Activated T-cell treated with anti-CD3 and anti-CD28 coated beads, Interleukin-2, amount 50 U/mL, for 72 hours (primary cell): ENCODE results near the gene KCNMA1. TPM values are rescaled to one million over a fixed set of nuclear protein-coding genes. Genes with fewer than 3 reads are reported as not detected.

Experiments used
- ATAC-seq, 2 donors: fragments of 150-1000 bp; cut with Tn5 transposase; replicated peaks in 1 of 2; 2 replicates each; pipeline ENCODE4 v1.10.0; 2021; ENCODE audit warnings: moderate library complexity in 2 of 2, mild to moderate bottlenecking in 1 of 2
- DNase-seq, 2 donors: peaks; one replicate each; pipeline ENCODE4 v3.0.0; 2021 to 2022; ENCODE audit warnings: mixed read lengths in 1 of 2
- H3K27ac Mint-ChIP-seq: one replicate; pipeline ENCODE4 v1.8.0; 2022; ENCODE audit warnings: mild to moderate bottlenecking, moderate library complexity, mixed read lengths
- H3K27me3 Mint-ChIP-seq: one replicate; pipeline ENCODE4 v1.8.0; 2022; ENCODE audit warnings: low read depth, mixed read lengths
- H3K36me3 Mint-ChIP-seq, 2 donors: one replicate each; pipeline ENCODE4 v1.8.0; 2022; ENCODE audit warnings: mixed read lengths in 2 of 2, mild to moderate bottlenecking in 1 of 2; ENCODE audit not compliant: insufficient read depth in 2 of 2
- H3K4me1 Mint-ChIP-seq: one replicate; pipeline ENCODE4 v1.8.0; 2022; ENCODE audit warnings: low read depth, mixed read lengths
- H3K4me3 Mint-ChIP-seq, 2 donors: one replicate each; pipeline ENCODE4 v1.8.0; 2022; ENCODE audit warnings: mild to moderate bottlenecking in 2 of 2, mixed read lengths in 2 of 2, moderate library complexity in 2 of 2
- H3K9me3 Mint-ChIP-seq, 2 donors: one replicate each; pipeline ENCODE4 v1.8.0; 2022; ENCODE audit warnings: mixed read lengths in 2 of 2
- total RNA-seq, 2 donors: library from RNA; stranded (reverse); gene quantifications; one replicate each; pipeline ENCODE4 v1.2.3, GENCODE V29; 2022

The KCNMA1 gene
- total RNA-seq, 2 donors from 2014 or later = 0.55 to 1.0 TPM

DNA sequence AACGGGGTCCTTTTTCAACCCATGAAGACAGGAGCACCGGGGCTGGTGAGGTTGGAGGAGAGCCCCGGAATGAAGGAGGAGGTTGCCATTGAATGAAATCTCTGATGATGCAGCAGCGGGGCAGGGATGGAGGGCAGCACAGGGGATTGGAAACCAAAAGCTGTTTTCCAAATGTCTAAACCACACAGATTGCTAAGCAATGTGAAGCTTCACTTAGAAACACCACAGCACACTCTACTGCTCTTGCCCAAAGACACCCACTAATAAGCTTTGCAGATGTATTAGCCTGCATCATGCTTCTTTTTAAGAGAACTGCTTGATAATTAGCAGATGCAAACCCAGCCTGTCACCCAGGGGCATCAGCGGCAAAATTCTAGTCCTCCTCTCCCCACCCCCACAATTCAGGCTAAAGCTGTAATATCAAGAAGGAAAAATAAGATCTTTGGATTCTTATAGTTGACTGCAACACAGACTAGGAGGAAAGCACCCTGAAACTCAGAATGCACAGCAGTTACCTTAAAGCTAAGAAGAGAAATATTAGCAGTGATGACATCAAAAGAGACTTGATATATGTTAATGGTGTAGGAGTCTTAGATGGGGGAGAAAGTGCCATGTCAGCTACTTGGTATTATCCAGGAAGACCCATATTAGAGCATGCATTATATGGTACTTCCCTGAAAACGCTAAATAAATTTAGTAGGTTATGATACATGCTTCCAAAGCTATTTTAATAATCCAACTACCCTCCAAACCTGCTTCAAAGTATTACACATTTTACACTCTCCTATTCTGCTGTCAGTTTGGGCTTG is 666.7 kb downstream of the KCNMA1 start:
- H3K27ac Mint-ChIP-seq = no peak overlapping the region
- no peaks in the 10 kb centered on the region for H3K36me3 Mint-ChIP-seq
- DNase-seq (no peak), ATAC-seq (no peak)
- H3K9me3 Mint-ChIP-seq = no peaks in the 10 kb centered on the region
- no peaks in the 10 kb centered on the region for H3K4me1 Mint-ChIP-seq
- H3K27me3 Mint-ChIP-seq = no peaks in the 10 kb centered on the region
- no peak overlapping the region for H3K4me3 Mint-ChIP-seq

DNA sequence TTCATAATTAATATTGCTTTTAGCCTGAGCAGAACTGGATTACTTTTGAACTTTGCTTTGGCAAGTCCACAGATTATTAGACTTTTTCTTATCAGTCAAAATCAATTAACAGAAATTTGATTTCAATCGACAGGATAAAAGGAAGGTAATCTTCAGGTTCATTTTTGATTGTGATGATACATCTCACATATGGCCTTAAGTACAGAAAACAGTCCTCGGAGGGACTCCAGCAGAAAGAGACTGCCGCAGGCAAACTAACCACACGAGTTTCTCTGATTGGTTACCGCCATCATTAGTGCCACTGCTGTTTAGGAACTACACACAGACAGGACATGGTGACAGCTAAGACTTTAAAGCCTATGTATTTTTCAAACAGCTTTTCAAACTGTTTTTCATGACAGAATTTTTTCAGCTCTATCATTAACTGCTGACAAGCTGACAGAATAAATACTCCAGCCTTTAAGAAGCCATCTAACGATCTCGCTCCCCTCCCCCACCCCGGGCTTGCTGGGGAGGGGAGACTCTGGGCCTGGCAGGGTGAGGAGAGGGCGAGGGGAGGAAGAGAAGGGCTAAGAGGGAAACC is 668.2 kb downstream of the KCNMA1 start:
- no peak overlapping the region for H3K27ac Mint-ChIP-seq
- H3K4me3 Mint-ChIP-seq = no peak overlapping the region
- ATAC-seq = no peak
- H3K9me3 Mint-ChIP-seq = no peaks in the 10 kb centered on the region
- H3K4me1 Mint-ChIP-seq = no peaks in the 10 kb centered on the region
- no peaks in the 10 kb centered on the region for H3K27me3 Mint-ChIP-seq
- no peaks in the 10 kb centered on the region for H3K36me3 Mint-ChIP-seq
- no peak for DNase-seq

DNA sequence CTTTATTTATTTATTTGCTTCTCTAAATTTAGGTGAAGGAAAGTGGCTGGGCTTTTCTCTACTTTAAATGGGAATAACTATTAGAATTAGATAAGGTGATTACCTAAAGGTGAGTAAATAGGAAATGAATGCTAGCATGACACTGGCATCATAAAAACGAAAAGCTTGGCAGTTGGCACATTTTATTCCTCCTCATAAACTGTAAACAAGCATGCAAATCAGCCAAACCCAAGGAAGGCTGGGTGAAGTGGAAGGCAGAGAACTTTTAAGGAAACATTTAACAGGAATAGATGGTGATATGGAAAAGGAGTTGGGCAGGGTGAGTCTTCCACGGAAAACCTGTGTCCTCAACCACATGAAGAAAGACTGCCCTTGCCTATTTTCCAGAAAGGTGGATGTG is 669.1 kb downstream of the KCNMA1 start:
- H3K27me3 Mint-ChIP-seq = no peaks in the 10 kb centered on the region
- H3K36me3 Mint-ChIP-seq = no peaks in the 10 kb centered on the region
- DNase-seq (no peak), ATAC-seq (no peak)
- H3K4me1 Mint-ChIP-seq = no peaks in the 10 kb centered on the region
- no peak overlapping the region for H3K27ac Mint-ChIP-seq
- H3K9me3 Mint-ChIP-seq = no peaks in the 10 kb centered on the region
- H3K4me3 Mint-ChIP-seq = no peak overlapping the region

DNA sequence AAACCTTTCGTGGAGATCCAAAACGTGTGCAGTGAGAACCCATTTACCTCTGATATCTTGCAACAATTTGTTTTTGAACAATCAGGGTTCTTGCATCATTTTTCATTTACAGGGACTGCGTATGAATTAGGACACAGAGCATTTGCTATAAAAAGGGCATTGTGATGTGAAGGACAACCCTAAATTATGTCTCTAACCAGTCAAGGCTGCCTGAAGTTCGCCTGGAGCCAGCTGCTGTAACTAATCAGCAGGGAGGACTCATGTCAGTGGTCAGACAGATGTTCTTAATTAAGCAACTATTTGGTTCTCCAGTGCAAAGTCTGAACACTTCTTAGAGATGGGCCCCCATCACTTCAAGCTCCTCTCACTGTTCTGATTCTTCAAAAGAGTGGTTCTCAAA is 674.8 kb downstream of the KCNMA1 start:
- no peak overlapping the region for H3K4me3 Mint-ChIP-seq
- H3K4me1 Mint-ChIP-seq = no peaks in the 10 kb centered on the region
- ATAC-seq (no peak), DNase-seq (no peak)
- H3K9me3 Mint-ChIP-seq = peaks cover 0 to 2% of the 10 kb centered on the region in 2 donors
- H3K27me3 Mint-ChIP-seq = peaks cover 6% of the 10 kb centered on the region
- H3K36me3 Mint-ChIP-seq = no peaks in the 10 kb centered on the region
- H3K27ac Mint-ChIP-seq = no peak overlapping the region

DNA sequence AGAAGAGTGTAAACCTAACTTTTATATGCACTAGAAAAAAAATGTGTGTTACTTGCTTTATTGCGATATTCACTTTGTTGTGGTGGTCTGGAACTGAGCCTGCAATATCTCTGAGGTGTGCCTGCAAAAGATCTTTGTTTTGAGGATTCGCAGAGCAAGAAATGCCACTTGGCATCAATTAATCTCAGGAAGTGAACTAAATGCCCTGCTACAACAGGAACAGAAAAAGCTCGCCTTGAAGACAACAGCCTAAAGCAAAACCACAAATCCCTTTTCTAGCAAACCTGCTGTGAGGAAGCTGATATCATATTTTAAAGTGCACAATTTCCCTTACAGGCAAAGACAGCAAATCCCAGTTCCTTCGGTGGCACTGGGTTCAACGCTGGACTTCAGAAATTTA is 675.8 kb downstream of the KCNMA1 start:
- no peak for ATAC-seq
- no peak for DNase-seq
- Mint-ChIP-seq H3K4me3 (no peak overlapping the region), H3K27me3 (peaks cover 6% of the 10 kb centered on the region), H3K9me3 (peaks cover 0 to 2% of the 10 kb centered on the region in 2 donors), H3K36me3 (no peaks in the 10 kb centered on the region), H3K4me1 (no peaks in the 10 kb centered on the region), H3K27ac (no peak overlapping the region)

DNA sequence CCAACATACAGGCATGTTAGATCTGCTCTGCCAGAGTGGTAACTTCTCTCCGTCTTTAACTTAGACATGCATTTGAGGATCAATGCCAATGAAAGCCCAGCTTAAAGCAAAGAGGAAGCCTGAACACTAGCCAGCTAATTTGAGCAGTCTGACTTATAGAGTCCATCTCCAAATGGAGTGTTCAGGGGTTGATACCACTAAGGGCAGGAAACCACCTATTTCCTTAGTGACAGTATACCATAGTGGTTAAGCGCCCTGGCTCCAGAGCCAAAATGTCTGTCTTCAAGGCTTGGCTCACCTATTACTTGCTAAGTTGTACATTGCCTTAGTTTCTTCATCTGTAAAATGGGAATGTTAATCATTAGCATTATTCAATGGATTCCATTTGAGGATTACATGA is 678.5 kb downstream of the KCNMA1 start:
- Mint-ChIP-seq H3K27ac (no peak overlapping the region), H3K27me3 (peaks cover 6% of the 10 kb centered on the region), H3K36me3 (no peaks in the 10 kb centered on the region), H3K4me1 (no peaks in the 10 kb centered on the region), H3K9me3 (peaks cover 0 to 2% of the 10 kb centered on the region in 2 donors), H3K4me3 (no peak overlapping the region)
- DNase-seq (no peak), ATAC-seq (no peak)

DNA sequence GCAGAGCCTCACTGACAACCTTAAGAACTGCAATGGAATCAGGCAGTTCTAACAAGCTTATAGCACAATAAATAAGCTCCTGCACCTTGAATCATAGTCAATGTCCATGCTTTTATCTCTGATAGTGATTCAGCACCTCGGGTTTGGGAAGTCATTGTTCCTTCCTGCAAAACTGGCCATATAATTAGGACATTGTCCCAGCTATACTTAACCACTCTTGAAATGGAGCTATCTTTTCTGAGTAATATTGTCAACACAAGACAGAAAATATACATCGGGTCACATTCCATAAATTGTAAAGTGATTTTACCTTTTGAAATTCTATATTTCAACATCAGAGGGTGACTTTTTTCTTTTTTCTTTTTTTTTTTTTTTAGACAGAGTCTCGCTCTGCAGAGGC is 682.8 kb downstream of the KCNMA1 start:
- no peak overlapping the region for H3K27ac Mint-ChIP-seq
- H3K36me3 Mint-ChIP-seq = no peaks in the 10 kb centered on the region
- no peaks in the 10 kb centered on the region for H3K9me3 Mint-ChIP-seq
- ATAC-seq (no peak), DNase-seq (no peak)
- H3K4me3 Mint-ChIP-seq = no peak overlapping the region
- H3K4me1 Mint-ChIP-seq = no peaks in the 10 kb centered on the region
- H3K27me3 Mint-ChIP-seq = no peaks in the 10 kb centered on the region

DNA sequence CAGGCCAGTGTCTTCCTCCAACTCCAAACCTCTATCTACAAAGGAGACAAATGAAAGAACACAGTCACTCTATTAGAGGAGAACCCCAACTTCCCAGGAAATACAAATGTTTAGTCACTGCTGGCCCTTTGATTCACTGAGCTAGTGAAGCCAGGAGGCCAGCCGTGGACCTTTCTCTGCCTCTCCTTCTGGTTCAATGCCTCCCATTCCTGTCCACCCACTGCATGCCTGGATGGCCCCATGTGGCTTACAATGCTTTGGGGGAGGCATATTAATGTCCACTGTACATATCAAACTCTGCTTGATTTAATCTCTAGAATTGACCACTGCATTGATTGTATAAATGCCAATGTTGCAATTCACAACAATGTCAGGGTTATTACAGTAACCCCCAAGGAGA is 687.3 kb downstream of the KCNMA1 start:
- Mint-ChIP-seq H3K27me3 (no peaks in the 10 kb centered on the region), H3K4me1 (no peaks in the 10 kb centered on the region), H3K27ac (no peak overlapping the region), H3K4me3 (no peak overlapping the region), H3K9me3 (no peaks in the 10 kb centered on the region), H3K36me3 (no peaks in the 10 kb centered on the region)
- ATAC-seq (no peak), DNase-seq (no peak)

DNA sequence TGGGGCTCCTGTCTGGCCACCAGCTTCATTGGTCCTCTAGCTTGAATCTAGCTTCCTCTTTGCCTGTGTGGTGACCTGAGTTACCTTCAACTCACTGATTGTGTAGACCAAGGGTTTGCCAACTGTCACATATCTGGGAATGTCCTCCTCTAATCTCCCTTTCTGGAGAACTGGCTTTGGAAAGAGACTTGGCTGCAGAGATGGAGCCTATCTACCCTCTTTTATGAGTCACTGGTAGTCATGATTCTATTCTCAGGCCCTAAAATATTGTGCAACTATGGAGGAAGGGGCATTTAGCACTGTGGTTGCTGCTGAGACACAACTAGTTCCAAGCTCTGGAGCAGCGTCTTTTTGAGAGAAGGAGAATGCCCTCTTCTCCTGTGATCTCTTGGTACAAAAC is 691.3 kb downstream of the KCNMA1 start:
- H3K4me1 Mint-ChIP-seq = no peaks in the 10 kb centered on the region
- no peaks in the 10 kb centered on the region for H3K9me3 Mint-ChIP-seq
- no peaks in the 10 kb centered on the region for H3K27me3 Mint-ChIP-seq
- no peak overlapping the region for H3K4me3 Mint-ChIP-seq
- no peak for DNase-seq
- no peak for ATAC-seq
- no peaks in the 10 kb centered on the region for H3K36me3 Mint-ChIP-seq
- H3K27ac Mint-ChIP-seq = no peak overlapping the region

DNA sequence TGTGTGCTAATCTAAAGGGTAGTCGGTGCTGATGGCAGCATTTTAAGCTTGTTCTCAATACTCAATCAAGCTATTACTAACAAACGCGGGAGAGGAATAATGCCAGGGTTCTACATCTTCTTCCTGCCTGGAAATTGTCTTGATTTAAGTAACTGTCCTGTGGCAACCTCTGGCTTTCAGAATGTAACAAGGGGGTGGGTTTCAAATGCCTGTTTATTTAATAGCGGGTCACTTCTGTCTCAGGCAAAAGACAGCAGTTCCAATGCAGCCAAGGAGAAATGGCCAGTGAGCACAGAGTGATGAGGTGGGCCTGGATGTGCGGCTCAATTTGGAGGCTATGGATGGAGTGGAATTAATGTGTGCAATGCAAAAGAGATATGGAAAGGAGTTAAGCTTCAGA is 692.4 kb downstream of the KCNMA1 start:
- Mint-ChIP-seq H3K4me1 (no peaks in the 10 kb centered on the region), H3K4me3 (no peak overlapping the region), H3K9me3 (no peaks in the 10 kb centered on the region), H3K36me3 (no peaks in the 10 kb centered on the region), H3K27me3 (no peaks in the 10 kb centered on the region), H3K27ac (no peak overlapping the region)
- DNase-seq (no peak), ATAC-seq (no peak)

DNA sequence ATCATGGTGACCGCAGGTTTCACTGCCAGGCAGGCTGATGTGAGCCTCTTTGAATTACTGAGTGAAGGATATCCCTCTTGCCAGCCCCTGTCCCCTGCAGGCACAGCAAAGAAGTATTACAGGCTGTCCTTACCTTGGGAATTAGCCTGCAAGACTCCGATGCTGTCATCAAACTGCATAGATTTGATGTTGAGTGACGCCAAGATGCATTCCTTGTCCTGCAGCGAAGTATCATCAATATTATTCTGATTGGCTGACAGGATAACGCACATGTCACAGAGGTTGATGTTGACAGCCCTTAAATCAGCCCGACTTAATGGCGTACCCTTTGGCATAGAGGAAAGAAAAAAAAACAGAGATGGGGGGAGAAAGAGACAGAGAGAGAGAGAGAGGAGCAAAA is 693.0 kb downstream of the KCNMA1 start:
- ATAC-seq (no peak), DNase-seq (no peak)
- Mint-ChIP-seq H3K27me3 (peaks cover under 1% of the 10 kb centered on the region), H3K9me3 (no peaks in the 10 kb centered on the region), H3K27ac (no peak overlapping the region), H3K36me3 (no peaks in the 10 kb centered on the region), H3K4me1 (no peaks in the 10 kb centered on the region), H3K4me3 (no peak overlapping the region)

DNA sequence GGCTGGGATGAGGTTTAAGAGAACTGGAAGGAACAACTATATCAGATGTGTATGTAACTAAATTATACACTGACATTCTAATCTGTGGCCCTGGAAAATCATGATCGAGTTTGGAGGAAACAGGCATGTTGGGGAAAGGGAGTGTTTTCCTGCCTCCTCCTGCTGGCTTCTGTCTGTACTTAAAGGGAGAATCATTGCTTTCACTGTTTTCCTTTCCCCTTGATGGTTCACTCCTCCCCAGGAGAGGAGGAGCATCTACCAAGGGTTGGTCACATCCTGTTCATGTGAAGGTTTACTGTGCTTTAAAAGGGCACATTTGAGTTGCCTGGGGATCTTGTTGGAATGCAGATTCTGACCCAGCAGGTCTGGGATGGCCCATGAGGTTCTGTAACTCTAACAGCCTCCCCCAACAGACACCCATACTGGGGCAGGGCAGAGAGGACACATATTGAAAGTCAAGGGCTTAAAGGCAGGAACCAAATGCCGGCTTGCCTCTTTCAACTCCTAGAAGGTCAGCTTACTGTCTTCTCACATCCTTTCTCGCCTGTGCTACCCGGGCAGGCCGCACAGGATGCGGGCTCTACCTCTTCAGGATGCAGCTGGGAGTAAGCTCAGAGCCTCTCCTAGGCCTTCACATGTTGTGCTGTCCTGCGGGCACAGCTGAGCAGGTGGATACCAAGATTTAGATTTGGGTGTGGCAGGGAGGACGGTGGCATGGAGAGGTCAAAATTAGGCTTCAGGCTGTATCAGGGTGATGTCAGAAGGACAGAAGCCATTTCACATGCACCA is 694.8 kb downstream of the KCNMA1 start:
- ATAC-seq = no peak
- no peak for DNase-seq
- Mint-ChIP-seq H3K4me1 (no peaks in the 10 kb centered on the region), H3K36me3 (no peaks in the 10 kb centered on the region), H3K4me3 (no peak overlapping the region), H3K9me3 (no peaks in the 10 kb centered on the region), H3K27me3 (peaks cover 6% of the 10 kb centered on the region), H3K27ac (no peak overlapping the region)

DNA sequence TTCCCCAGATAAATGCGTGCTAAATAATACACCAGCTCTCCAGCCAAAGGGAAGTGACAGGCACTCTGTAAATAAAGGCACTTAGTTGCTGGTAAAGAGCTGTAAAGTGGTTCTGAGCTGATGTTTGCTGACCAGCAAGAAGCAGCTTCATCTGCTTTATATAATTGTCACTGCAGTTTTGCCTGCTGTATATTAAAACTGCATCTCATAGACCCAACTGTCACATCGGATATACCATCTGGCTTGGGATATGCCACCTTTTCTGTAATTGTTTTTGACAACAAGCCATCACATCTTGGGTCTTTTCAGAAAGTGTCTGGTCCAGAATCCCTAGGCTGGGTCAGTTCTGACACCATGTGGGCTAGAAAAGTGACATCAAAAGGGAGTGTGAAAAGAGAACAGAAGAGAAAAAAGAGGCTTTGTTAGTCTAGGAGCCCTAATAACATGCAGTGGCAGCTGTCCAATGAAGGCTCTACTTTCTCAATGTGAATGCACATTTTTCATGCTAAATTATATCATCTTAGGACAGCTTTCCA is 697.6 kb downstream of the KCNMA1 start:
- Mint-ChIP-seq H3K27me3 (peaks cover 6% of the 10 kb centered on the region), H3K4me3 (no peak overlapping the region), H3K36me3 (no peaks in the 10 kb centered on the region), H3K9me3 (no peaks in the 10 kb centered on the region), H3K27ac (no peak overlapping the region), H3K4me1 (no peaks in the 10 kb centered on the region)
- ATAC-seq (no peak), DNase-seq (no peak)
